ENCODE results near the gene CATSPER1.
A peak's percentile ranks its signal among the peaks of the same experiment; 100 is the strongest.

CATSPER1 gene

DNA sequence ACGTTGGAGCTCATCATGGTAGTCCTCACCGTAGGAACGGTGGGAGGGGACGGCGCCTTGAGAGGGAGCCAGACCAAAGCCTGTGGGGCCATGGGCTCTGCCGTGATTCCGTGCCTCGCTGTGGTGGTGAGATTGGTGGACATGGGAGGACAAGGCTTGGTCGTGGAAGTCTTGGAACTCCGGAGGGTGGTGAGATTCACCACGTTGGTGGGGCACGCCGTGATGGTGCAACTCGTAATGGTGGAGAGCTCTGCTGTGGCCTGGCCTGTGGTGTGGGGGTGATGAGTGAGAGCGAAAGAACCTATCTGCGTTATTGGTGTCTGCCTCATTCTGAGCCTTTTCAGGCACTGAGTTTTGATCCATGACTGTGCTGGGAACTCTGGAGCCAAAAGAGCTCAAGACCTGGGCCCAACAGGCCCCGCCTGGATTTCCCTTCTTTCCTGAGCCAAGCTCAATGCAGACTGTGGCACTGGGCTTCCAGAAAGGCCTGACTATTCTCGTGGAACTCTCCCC is at the start of gene CATSPER1:
Gene CATSPER1 (minus strand): TSS at position 463 of the 513 bp plus-strand sequence. CDS start 100 bp downstream, at position 363.
- no peak for DNase-seq (ENCODE audit: low read depth in 2 of 2)

DNA sequence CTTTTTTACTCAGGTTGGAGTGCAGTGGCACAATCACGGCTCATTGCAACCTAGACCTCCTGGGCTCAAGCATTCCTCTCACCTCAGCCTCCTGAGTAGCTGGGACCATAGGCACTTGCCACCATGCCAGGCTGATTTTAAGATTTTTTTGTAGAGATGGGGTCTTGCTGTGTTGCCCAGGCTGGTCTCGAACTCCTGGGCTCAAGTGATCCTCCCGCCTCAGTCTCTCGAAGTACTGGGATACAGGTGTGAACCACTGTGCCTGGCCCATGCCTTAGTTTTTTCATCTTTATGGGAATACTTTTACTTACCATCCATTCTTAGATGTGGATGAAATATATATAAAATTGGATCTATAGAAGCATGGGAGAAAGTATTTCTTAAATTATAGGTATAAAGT is 49.0 kb upstream of the CATSPER1 start:
- DNase-seq (ENCODE audit: low read depth in 2 of 2), result no peak

DNA sequence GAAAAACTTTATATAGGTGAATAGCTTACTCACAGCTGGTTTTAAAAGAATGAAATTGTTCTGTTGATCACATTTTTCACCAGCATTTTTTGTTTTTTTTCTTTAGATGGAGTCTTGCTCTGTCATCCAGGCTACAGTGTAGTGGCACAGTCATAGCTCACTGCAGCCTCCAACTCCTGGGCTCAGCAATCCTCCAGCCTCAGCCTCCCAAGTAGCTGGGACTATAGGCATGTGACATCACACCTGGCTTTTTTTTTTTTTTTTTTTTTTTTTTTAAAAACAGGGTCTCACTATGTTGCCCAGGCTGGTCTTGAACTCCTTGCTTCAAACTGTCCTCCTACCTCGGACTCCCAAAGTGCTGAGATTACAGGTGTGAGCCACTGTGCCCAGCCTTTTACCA is 47.4 kb upstream of the CATSPER1 start:
- no peak for DNase-seq (ENCODE audit: low read depth in 2 of 2)

DNA sequence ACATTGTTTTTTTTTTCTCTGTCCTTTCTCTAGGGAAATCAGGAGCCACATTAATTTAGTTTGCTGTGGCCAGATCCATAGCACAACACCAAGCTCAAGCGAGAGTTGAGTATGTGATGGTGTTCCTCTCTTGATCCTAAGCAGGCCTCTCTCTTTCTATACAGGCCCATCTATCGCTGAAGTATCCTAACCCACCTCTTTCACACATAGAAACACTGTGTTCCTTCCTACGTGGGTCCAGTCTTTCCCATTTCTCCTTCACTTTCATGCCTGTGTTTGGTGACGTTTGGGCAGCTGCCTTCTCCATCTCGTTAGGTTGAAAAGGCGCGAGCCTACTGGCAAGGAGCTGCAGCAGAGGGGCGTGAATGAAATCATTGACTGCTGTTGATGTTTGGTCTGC is 46.2 kb upstream of the CATSPER1 start:
- no peak for DNase-seq (ENCODE audit: low read depth in 2 of 2)

DNA sequence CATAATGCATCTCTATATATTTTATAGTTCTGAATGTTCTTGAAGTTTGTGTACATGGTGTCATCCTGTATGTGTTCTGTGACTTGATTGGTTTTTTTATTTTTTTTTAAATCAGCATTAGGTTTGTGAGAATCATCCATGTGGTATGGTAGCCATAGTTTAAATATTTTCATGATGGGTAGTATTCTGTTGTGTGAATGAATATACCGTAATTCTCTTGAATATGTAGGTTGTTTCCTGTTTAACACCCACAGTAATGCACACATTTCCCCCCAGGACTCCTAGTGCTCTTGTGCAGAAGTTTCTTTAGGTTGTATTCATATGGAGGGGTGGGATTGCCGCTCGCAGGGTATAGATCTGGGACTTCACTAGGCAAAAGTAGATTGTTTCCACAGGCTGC is 45.8 kb upstream of the CATSPER1 start:
- DNase-seq (ENCODE audit: low read depth in 2 of 2), result no peak

DNA sequence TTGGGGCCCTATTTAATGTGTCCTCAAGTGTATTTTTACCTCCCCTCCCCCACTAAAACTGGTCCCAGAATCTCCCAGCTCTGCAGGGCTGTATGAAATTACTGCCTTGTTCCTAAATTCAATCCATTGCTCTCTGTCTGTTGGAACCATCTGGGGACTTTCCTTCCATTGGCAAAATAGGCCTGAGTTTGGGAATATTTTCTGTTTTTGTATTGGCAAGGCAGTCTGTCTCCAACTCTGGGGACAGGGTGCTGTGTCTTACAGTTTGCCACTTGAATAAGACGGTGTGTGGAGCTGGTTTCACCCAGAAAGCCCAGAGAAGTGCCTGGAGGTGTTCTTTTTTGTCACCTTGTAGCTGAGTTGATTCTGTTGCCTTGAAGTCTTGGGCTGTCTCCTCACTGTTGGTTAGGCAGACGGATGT is 45.1 kb upstream of the CATSPER1 start:
- no peak for DNase-seq (ENCODE audit: low read depth in 2 of 2)

DNA sequence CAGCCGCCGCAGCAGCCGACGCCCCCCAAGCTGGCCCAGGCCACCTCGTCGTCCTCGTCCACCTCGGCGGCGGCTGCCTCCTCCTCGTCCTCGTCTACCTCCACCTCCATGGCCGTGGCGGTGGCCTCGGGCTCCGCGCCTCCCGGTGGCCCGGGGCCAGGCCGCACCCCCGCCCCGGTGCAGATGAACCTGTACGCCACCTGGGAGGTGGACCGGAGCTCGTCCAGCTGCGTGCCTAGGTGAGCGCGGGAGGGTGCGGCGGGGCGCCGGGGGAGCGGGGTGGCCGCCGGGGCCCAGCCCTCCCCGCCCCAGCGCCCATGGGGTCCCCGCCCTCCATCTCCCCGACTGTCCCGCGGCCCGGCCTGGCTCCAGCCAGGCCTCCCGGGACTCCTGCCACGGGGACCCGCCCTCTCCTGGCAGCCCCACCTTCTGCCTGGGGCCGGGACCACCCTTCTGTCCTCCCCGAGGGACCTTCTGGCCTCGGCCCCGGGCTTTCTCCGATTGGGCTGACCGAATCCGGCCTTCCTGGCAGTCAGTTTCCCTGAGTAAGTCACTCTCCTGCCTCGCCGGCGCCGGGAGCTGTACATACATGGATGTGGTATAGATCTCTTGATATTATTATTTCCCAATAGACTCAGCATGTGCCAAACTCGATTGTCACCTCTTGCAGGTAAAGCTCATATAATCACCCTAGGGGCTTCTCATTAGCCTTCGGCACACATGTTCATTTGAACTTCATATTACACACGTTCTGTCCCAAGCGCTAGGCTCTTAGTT is 44.5 kb upstream of the CATSPER1 start:
- no peak for DNase-seq (ENCODE audit: low read depth in 2 of 2)

DNA sequence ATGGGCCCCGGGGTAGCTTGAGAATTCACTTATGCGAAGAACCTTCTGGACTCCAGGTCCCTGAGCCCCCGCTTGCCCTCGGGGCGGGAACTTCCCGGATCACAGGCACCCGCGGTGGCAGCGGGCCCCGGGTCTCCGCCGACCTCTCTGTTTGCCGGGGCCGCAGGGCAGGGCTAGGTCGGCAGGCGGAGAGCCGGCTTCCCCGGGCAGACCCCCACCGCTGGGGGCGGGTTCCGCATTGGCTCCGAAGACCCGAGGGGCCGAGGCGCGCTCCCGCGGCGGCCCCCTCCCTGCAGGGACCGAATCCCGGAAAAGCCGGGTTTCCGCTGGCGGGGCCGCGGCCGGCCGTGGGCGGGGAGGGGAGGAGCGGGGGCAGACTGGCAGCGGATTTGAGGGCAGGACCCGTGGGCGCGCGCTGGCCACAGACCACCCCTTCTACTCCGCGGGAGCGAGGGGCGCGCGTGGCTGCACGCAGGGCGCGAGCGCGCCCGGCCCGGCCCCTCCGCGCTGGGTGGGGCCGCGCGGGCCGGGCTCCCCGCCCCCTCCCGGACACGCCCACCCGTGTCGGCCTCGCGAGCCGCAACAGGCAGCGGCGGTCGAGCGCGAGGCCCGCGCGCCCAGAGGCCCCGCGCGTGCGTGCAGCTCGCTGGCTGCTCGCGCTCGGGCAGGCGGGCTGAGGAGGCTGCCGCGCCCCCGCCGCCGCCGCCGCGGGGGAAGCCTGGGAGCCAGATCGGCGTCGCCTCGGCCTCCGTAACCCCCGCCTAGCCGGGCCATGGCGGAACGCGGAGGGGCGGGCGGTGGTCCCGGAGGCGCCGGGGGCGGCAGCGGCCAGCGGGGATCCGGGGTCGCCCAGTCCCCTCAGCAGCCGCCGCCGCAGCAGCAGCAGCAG is 43.7 kb upstream of the CATSPER1 start, which contains the start of gene PACS1:
Gene PACS1 (plus strand): TSS at position 558 of the 889 bp plus-strand sequence. CDS start 215 bp downstream, at position 773.
- DNase-seq (ENCODE audit: low read depth in 2 of 2), result peak in 1 of 2 experiments; percentile 58

DNA sequence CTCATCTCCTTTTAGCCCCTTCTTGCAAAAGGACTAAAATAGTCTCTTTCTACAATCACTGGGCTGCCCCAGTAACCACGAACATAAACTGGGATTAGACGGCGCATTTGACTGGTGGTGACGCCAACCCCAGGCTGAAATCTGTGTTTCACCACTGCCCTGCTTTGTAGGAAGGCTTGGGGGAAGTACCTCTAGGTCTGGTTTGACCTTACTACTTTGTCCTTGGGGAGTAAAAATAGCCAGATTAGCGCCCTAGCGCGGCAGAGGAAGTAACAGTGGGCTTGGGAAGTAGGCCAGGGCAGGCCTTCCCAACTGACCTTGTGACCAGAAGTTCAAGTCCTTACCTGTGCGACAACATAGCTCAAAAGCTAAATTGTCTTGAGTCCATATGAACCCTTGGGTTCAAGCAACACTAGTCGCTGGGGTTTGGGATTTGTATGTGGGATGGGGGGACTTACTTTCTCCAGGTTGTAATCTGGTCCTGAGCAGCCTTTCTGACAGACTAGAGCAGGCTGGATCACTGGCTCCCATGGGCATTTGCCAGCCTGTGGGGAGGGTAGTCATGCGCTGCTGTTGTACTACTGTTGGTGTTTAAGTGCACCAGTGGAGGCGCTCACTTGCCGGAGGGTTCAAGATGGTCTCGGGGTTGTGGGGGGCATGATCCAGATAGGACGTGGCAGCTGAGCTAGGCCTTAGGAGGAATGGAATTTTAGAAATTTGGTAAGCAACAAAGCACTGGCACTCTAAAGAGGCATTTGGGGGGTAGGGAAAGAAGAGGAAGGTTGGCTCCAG is 42.8 kb upstream of the CATSPER1 start:
- DNase-seq (ENCODE audit: low read depth in 2 of 2), result peak in 1 of 2 experiments; percentile 35

DNA sequence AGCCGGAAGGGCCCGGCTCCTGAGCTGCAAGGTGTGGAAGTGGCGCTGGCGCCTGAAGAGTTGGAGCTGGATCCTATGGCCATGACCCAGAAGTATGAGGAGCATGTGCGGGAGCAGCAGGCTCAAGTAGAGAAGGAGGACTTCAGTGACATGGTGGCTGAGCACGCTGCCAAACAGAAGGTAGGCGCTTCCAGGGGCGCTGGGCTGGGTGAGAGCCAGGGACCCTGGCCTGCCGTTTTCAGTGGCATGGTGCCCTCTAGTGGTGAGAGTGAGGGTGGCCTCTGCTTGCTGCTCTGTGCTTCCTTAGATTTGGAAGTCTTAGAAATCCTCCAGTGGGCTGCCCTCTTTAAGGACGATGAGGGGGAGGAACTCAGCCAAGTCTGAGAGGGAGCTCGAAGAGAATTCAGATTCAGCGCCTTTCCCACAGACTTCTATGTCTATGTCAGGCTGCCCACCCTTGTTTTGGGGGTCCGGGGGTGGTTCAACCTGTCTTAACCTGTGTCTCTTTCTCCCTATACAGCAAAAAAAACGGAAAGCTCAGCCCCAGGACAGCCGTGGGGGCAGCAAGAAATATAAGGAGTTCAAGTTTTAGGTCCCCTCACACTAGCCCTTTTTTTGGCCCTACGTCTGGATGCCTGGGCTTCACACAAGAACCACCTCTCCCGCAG is 42.0 kb upstream of the CATSPER1 start:
- DNase-seq (ENCODE audit: low read depth in 2 of 2), result peak in 1 of 2 experiments; percentile 31

DNA sequence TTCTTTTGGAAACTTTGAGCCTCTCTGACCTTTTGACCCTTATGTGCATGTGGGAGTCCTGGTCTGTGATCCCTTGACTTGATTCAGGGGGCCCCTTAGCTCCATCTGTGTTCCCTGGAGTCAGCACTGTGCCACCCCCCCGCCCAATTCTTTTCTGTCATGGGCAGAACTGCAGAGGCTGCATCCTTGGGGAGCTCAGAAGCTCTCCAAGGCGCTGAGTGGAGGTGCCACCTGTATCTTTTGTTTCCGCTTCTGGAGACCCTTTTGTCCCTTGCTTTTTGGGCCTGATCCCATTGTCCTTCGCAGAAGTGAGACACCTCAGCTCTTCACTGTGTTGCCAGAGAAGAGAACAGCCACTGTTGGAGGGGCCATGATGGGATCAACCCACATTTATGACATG is 41.4 kb upstream of the CATSPER1 start:
- no peak for DNase-seq (ENCODE audit: low read depth in 2 of 2)

DNA sequence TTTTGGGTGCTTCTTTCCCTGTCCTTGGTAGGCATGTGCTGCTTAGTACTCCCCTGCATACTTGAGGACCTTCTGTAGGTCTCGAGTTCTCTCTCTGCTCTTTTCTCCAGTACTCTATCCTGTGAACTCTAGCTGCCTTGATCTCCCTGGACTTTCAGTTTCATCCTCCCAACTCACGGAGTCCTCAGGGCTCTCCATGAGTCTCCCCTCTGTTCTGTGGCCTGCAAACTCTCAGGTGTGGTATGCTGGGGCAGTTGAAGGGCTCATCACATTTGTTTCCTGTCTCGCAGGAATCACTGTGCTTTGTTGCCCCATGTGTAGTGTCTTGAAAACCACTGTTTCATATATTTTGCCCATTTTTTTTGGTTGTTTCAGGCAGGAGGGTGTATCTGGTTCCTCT is 40.5 kb upstream of the CATSPER1 start:
- DNase-seq (ENCODE audit: low read depth in 2 of 2), result no peak

DNA sequence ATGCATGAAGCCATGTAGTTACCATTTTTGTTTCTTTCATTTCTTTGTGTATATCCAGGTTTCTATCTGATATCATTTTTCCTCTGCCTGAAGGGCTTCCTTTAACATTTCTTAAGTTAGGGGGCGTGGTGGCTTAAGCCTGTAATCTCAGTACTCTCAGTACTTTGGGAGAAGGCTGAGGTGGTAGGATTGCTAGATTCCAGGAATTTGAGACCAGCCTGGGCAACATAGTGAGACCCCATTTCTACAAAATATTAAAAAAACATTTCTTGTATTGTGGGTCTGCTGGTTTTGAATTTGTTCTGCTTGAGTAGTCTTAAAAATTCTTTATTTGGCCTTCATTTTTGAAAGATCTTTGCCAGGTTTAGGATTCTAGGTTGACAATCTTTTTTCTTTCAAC is 38.3 kb upstream of the CATSPER1 start:
- no peak for DNase-seq (ENCODE audit: low read depth in 2 of 2)

DNA sequence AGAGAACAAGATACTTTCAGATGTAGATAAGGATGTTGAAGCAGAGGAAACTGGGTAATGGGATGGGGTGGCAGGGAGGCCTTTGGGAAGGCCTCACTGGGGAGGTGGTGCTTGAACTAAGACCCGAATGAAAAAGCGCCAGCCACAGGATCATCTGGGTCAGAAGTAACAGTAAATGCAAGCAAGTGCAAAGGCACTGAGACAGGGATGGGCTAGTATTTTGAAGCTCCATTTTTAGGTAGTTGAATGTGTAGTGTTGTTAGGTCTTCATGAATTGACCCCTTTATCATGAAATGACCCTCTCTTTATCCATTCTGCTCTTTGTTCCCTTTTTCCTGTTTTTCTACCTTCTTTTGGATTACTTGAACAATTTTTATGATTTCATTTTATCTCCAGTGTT is 37.6 kb upstream of the CATSPER1 start:
- no peak for DNase-seq (ENCODE audit: low read depth in 2 of 2)

DNA sequence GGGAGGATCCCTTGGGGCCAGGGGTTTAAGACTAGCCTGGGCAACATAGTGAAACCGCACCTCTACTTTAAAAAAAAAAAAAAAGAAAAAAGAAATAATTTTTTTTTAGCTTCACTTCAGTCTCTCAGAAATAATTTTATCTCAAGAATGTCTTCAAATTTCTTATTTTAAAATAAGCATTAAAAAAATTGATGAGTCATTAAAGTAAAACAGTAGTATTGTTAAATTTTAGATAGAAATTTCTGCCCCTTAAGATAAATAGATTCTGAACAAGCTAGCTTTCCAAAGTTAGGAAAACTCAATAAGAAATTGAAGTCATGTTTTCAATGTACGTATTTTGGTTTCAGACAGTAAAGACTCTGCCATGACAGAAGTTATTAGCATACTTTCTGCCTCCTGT is 36.1 kb upstream of the CATSPER1 start:
- DNase-seq (ENCODE audit: low read depth in 2 of 2), result no peak

DNA sequence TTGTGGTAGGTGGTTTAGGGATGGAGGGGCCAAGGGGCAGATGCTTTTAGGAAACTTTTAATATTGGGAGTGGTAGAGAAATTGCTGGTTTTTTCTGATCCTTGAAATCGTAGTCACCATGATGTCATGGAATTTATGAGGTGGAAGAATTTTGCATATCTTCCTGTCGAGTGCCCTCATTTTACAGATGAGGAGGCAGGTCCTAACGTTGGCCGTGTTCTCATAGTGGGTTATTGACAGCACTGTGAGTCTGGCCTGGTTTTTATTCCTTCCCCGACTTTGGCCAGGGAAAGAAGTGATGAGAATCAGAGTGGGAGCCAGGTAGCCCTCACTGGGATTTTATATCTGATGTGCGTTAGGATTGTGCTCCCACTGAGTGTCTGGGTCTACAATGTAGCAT is 35.0 kb upstream of the CATSPER1 start:
- DNase-seq (ENCODE audit: low read depth in 2 of 2), result no peak

DNA sequence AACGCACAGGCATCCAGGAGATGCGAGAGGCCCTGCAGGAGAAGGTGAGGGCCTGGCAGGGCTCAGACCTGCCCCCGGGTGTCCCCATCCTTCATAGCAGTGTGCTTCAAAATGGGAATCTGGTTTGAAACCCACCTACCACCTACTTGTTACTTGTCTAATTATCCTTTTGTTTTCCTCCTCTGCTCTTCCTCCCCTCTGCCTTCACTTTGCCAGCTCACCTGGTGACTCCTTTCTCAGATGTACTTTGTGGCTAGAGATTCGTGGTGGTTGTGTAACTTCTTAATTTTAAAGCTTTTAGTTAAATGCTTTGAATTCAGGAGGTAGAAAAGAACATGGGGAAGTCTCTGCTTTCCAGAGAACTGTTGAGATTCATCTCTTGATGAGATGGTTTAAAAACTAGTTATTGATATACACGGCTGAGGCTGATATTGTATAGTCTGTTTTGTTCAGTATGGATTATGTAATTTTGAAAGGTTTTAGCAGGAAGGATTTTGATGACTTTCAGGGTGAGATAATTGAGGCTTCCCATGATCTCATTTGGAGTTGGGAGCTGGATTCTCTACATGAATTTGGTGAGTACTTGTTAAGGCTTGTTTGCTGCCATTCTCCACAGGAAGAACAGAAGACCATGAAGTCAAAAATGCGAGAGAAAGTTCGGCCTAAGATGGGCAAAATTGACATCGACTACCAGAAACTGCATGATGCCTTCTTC is 33.8 kb upstream of the CATSPER1 start:
- no peak for DNase-seq (ENCODE audit: low read depth in 2 of 2)

DNA sequence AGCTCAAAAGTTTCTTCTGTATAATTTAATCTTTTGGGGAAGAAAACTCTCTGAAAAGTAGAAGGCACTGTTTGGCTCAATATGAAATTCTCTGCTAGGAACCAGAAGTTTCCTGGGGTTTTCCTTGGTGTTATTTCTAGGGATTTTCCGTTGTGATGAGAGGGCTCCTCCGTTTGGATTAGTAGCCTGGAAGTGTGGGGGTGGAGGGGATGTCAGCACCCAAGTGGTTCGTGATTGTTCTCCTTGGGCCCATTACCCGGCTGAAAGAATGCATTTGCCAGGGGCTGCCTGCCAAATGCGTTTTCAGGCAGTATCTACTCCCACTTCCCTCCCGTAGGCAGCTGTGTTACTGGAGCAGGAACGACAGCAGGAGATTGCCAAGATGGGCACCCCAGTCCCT is 30.2 kb upstream of the CATSPER1 start:
- no peak for DNase-seq (ENCODE audit: low read depth in 2 of 2)

DNA sequence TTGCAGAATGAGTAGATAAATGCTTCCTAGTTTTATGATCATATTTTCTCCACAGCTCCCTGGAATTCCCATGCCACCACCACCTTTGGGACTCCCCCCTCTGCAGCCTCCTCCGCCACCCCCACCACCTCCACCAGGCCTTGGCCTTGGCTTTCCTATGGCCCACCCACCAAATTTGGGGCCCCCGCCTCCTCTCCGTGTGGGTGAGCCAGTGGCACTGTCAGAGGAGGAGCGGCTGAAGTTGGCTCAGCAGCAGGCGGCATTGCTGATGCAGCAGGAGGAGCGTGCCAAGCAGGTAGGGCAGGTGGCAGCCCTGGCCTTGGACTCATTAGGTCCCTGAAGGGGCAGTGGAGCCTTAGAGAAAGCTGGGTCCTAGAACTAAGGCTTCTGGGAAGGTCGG is 28.7 kb upstream of the CATSPER1 start:
- DNase-seq (ENCODE audit: low read depth in 2 of 2), result no peak

DNA sequence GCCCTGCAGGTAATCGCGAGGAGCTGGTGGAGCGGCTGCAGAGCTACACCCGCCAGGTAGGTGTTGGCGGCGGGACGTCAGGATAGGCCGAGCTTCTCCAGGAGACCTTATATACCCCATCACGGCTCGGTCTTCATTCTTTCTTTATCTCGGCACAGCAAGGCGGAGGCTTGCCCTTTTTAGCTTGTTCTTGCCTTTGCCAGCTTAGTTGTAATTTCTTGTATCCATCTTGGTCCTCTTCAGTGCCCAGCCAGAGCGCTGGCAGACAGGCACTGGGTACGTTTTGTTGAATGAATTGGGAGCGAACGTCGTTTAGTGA is 26.3 kb upstream of the CATSPER1 start:
- DNase-seq (ENCODE audit: low read depth in 2 of 2), result no peak
